Measurements from ENCODE around the gene PPP1R11. TPM values are rescaled to one million over a fixed set of nuclear protein-coding genes. Genes with fewer than 3 reads are reported as not detected.
A peak's percentile ranks its signal among the peaks of the same experiment; 100 is the strongest.
"Not testable (repeated sequence)": the region's sequence is repeated elsewhere in the genome, so short reads cannot be mapped to it uniquely, and the experiment has no call there.

The PPP1R11 gene
- total RNA-seq, 1 experiment from 2014 or later: 68.7 TPM

- DNase-seq (ENCODE audit: low spot score): no peak
Observed at GRCh38 chr6:30097902-30098768, 31.1 kb downstream of the PPP1R11 start.

GRCh38 chr6:30100154-30100553, 33.2 kb downstream of the PPP1R11 start:
- no peak for DNase-seq (ENCODE audit: low spot score)

GRCh38 chr6:30100585-30101443, 33.8 kb downstream of the PPP1R11 start:
- no peak for DNase-seq (ENCODE audit: low spot score)

GRCh38 chr6:30101444-30102413, 34.7 kb downstream of the PPP1R11 start:
- DNase-seq (ENCODE audit: low spot score): peak; percentile 78

GRCh38 chr6:30102414-30102969, 35.5 kb downstream of the PPP1R11 start:
- peak; percentile 27 for DNase-seq (ENCODE audit: low spot score)

- peak; percentile 78 for DNase-seq (ENCODE audit: low spot score)
Observed at GRCh38 chr6:30102970-30103871, 36.2 kb downstream of the PPP1R11 start.

GRCh38 chr6:30103872-30104179, 36.8 kb downstream of the PPP1R11 start:
- DNase-seq (ENCODE audit: low spot score): no peak

- no peak for DNase-seq (ENCODE audit: low spot score)
Observed at GRCh38 chr6:30104661-30105060, 37.7 kb downstream of the PPP1R11 start.

GRCh38 chr6:30111266-30111856, 44.4 kb downstream of the PPP1R11 start:
- no peak for DNase-seq (ENCODE audit: low spot score)

- DNase-seq (ENCODE audit: low spot score): no peak
Observed at GRCh38 chr6:30112402-30112994, 45.5 kb downstream of the PPP1R11 start.

- no peak for DNase-seq (ENCODE audit: low spot score)
Observed at GRCh38 chr6:30113003-30113759, 46.2 kb downstream of the PPP1R11 start, which contains the start of gene TRIM31. TRIM31 (minus strand) TSS chr6:30113090; CDS start chr6:30112805, 285 bp downstream.

GRCh38 chr6:30113841-30114240, 46.8 kb downstream of the PPP1R11 start:
- no peak for DNase-seq (ENCODE audit: low spot score)

- DNase-seq (ENCODE audit: low spot score): no peak
Observed at GRCh38 chr6:30116724-30117123, 49.7 kb downstream of the PPP1R11 start.

- DNase-seq (ENCODE audit: low spot score): not testable (repeated sequence)
Observed at GRCh38 chr6:30118691-30119090, 51.7 kb downstream of the PPP1R11 start.

Measured in H4 (cell line).